H1 (cell line): ENCODE data around the gene ARHGAP28. TPM values are rescaled to one million over a fixed set of nuclear protein-coding genes. Genes with fewer than 3 reads are reported as not detected.

ENCODE experiments used
- SRF ChIP-seq: IDR thresholded peaks from 2 replicates; pipeline ENCODE4 v1.6.1; 2011; ENCODE audit warnings: mild to moderate bottlenecking, low read depth, low read length, moderate library complexity
- USF2 ChIP-seq: IDR thresholded peaks from 2 replicates; pipeline ENCODE4 v1.6.1; 2011; ENCODE audit warnings: low read length, improper control_type of control experiment
- polyA plus RNA-seq, 7 experiments: library from polyadenylated mRNA; depleted of rRNA in 3 of 7; stranded (reverse) in 5 of 7; unstranded in 2 of 7; fragments of >200 nt in 5 of 7; fragments of 200-250 nt in 2 of 7; gene quantifications; 1 replicate in 5 of 7; 2 replicates in 1 of 7; 4 replicates in 1 of 7; pipeline versions ENCODE4 v1.2.1 to v1.2.3, GENCODE V29; 2011 to 2013; ENCODE audit warnings: missing spikeins in 2 of 7, mixed read lengths in 2 of 7
- total RNA-seq: library from RNA; stranded (reverse); fragmentation: NEBNext Ultra II Directional; extraction: Animal tissue kit (Norgen Biotek cat#: 25700); gene quantifications from 2 replicates; pipeline ENCODE4 v1.2.1, GENCODE V29; 2021

Gene ARHGAP28
- total and polyA plus RNA-seq, 2 of the 8 experiments (the other 6 are each of a cell fraction or from before 2014, with no cell fraction given) = 2.9 to 14.4 TPM

DNA sequence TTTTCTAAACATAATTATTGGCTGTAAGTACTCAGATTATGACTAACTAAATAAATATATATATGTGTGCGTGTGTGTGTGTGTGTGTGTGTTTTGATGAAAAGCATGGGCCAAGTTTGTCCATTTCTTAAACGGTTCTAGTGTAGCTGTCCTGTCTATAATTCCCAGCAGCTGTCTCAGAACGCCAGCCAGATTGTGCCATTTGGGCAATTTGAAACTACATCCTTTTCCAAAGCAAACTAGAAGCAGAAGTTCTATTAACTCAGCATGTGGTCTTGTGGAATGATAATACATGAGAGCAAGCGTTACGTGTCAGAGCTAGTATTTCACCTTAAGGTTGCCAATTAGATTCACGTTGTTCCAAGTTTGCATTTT lies 1.7 kb downstream of the ARHGAP28 start (continued):
- TF ChIP-seq USF2 = no peak
- TF ChIP-seq SRF = no peak
